Measurements from ENCODE around the gene CYP1A2.
A peak's percentile ranks its signal among the peaks of the same experiment; 100 is the strongest.

The CYP1A2 gene

GRCh38 chr15:74748322-74748946 is at the start of gene CYP1A2:
TSS of gene CYP1A2 (plus strand) at chr15:74748845. CDS start at chr15:74749739, 894 bp downstream.
- Histone ChIP-seq H3K36me3 (ENCODE audit: insufficient read depth, low read length) (no peaks in the 10 kb centered on the region), H2AFZ (ENCODE audit: low read length) (no peak within 1 kb of the TSS), H3K4me3 (ENCODE audit: low read depth, low read length, poor library complexity, severe bottlenecking) (no peak within 1 kb of the TSS), H4K20me1 (ENCODE audit: insufficient read depth, low read length) (no peaks in the 10 kb centered on the region), H3K4me2 (ENCODE audit: low read length) (no peak within 1 kb of the TSS), H3K4me1 (ENCODE audit: insufficient read depth, low read length, severe bottlenecking) (no peaks in the 10 kb centered on the region), H3K9me2 (ENCODE audit: low read depth, low read length) (no peaks in the 10 kb centered on the region), H3K27ac (ENCODE audit: low read depth, low read length, poor library complexity, severe bottlenecking) (no peak within 1 kb of the TSS), H3K9me3 (ENCODE audit: low read length) (no peaks in the 10 kb centered on the region), H3K9ac (ENCODE audit: low read length) (no peak within 1 kb of the TSS), H3F3A (ENCODE audit: insufficient read depth, low read length) (no peaks in the 10 kb centered on the region), H3K27me3 (ENCODE audit: insufficient read depth, low read length) (peaks cover 16% of the 10 kb centered on the region), H3K79me2 (ENCODE audit: insufficient read depth, low read length) (no peaks in the 10 kb centered on the region)
- TF ChIP-seq CTCF (IDR thresholded peaks at IDR 0.05; ENCODE audit: low read length) (0 out of 2 replicates have a peak, but pooled peaks have one; percentile 4), EZH2 (IDR thresholded peaks at IDR 0.05; ENCODE audit: borderline replicate concordance, low read length) (no peak)

DNA sequence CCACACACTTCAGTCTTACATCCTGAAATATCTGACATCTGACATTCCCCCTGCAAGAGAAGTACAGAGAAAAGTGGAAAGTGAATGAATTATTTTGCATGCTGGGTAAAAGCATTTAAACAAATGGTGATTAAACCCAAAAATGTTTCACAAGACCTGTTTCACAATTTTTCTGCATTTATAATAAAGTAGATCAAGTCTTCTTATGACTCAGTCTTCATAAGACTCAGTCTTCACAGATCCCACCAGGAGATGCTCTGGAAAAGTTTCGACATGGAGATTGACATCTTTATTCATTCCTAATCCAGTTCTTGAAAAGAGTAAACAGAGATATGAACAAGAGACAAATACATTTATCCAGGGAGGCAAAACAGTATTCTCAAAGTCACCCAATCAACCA is 39.6 kb upstream of the CYP1A2 start:
- H3K27ac ChIP-seq (ENCODE audit: low read depth, low read length, poor library complexity, severe bottlenecking) = no peak overlapping the region
- no peak overlapping the region for H2AFZ ChIP-seq (ENCODE audit: low read length)
- no peak overlapping the region for H3K9ac ChIP-seq (ENCODE audit: low read length)
- no peak overlapping the region for H3K4me2 ChIP-seq (ENCODE audit: low read length)
- no peak overlapping the region for H3K4me3 ChIP-seq (ENCODE audit: low read depth, low read length, poor library complexity, severe bottlenecking)
- H3K27me3 ChIP-seq (ENCODE audit: insufficient read depth, low read length) = 0 out of 2 replicates have a peak, but pooled peaks cover 4% of the 10 kb centered on the region
- H3K9me2 ChIP-seq (ENCODE audit: low read depth, low read length) = no peaks in the 10 kb centered on the region
- no peaks in the 10 kb centered on the region for H3F3A ChIP-seq (ENCODE audit: insufficient read depth, low read length)
- no peaks in the 10 kb centered on the region for H3K9me3 ChIP-seq (ENCODE audit: low read length)
- H3K79me2 ChIP-seq (ENCODE audit: insufficient read depth, low read length) = no peaks in the 10 kb centered on the region
- no peak for TF ChIP-seq EZH2 (IDR thresholded peaks at IDR 0.05; ENCODE audit: borderline replicate concordance, low read length)
- no peak for TF ChIP-seq CTCF (IDR thresholded peaks at IDR 0.05; ENCODE audit: low read length)
- H3K4me1 ChIP-seq (ENCODE audit: insufficient read depth, low read length, severe bottlenecking) = no peaks in the 10 kb centered on the region
- no peaks in the 10 kb centered on the region for H4K20me1 ChIP-seq (ENCODE audit: insufficient read depth, low read length)
- H3K36me3 ChIP-seq (ENCODE audit: insufficient read depth, low read length) = no peaks in the 10 kb centered on the region; the same call in 1 of the 2 replicates

- Histone ChIP-seq H3K4me2 (ENCODE audit: low read length) (no peak overlapping the region), H3K9ac (ENCODE audit: low read length) (no peak overlapping the region), H3K9me3 (ENCODE audit: low read length) (no peaks in the 10 kb centered on the region), H3K9me2 (ENCODE audit: low read depth, low read length) (no peaks in the 10 kb centered on the region), H3K79me2 (ENCODE audit: insufficient read depth, low read length) (no peaks in the 10 kb centered on the region), H3K36me3 (ENCODE audit: insufficient read depth, low read length) (no peaks in the 10 kb centered on the region; the same call in 1 of the 2 replicates), H3K4me3 (ENCODE audit: low read depth, low read length, poor library complexity, severe bottlenecking) (no peak overlapping the region), H4K20me1 (ENCODE audit: insufficient read depth, low read length) (no peaks in the 10 kb centered on the region), H3K27me3 (ENCODE audit: insufficient read depth, low read length) (0 out of 2 replicates have a peak, but pooled peaks cover 4% of the 10 kb centered on the region), H3K4me1 (ENCODE audit: insufficient read depth, low read length, severe bottlenecking) (no peaks in the 10 kb centered on the region), H3K27ac (ENCODE audit: low read depth, low read length, poor library complexity, severe bottlenecking) (no peak overlapping the region), H3F3A (ENCODE audit: insufficient read depth, low read length) (no peaks in the 10 kb centered on the region), H2AFZ (ENCODE audit: low read length) (no peak overlapping the region)
- no peak for TF ChIP-seq CTCF (IDR thresholded peaks at IDR 0.05; ENCODE audit: low read length)
- TF ChIP-seq EZH2 (IDR thresholded peaks at IDR 0.05; ENCODE audit: borderline replicate concordance, low read length) = no peak
These were observed 38.8 kb upstream of the CYP1A2 start for GRCh38 chr15:74709892-74710291.

Data from OCI-LY1 (cell line).